Esophagus squamous epithelium (tissue), 4 donors: ENCODE results near the gene SLC28A2.

Experiments
- POLR2A ChIP-seq, 4 donors: fragments of 450-650 bp; IDR thresholded peaks; one replicate each; pipeline ENCODE4 v1.6.1; 2017; ENCODE audit warnings: antibody characterized with exemption in 4 of 4, mild to moderate bottlenecking in 4 of 4, moderate library complexity in 3 of 4
- TF ChIP-seq, protein P1 (sequence below), 6 experiments: fragments of 450-650 bp in 4 of 6; fragments of 200-600 bp in 2 of 6; sonication (generic) in 2 of 6; IDR thresholded peaks; one replicate each; pipeline ENCODE4 v1.5.1; 2016 to 2019; ENCODE audit warnings: antibody characterized with exemption in 6 of 6, mild to moderate bottlenecking in 4 of 6, moderate library complexity in 4 of 6

DNA sequence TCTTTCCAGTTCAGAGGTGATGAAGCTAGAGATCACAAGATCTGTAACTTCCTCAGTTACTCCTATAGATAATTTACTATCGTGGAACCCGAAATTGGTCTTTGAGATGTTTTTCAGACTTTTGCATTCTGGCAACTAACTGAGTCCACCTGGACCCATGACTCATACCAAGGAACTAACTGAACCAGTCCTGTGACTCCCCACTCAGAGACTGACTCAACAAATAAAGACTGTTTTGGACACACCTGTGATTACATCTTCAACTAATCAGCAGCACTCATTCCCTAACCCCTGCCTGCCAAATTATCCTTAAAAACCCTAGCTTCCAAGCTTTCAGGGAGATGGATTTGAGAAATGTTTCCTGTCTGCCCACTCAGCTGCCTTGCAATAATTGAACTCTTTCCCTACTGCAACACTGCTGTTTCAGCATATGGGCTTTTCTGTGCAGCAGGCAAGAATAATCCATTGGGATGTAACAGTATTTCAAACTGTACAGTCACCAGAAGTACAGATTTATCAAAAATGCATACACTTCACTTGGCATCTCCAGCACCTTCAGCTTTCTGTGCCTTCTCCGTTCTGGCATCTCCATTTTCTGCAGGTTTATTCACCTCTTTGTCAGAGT lies 68.7 kb downstream of the SLC28A2 start:
- no peak for TF ChIP-seq POLR2A (IDR thresholded peaks at IDR 0.05)
- TF ChIP-seq, protein P1, sequence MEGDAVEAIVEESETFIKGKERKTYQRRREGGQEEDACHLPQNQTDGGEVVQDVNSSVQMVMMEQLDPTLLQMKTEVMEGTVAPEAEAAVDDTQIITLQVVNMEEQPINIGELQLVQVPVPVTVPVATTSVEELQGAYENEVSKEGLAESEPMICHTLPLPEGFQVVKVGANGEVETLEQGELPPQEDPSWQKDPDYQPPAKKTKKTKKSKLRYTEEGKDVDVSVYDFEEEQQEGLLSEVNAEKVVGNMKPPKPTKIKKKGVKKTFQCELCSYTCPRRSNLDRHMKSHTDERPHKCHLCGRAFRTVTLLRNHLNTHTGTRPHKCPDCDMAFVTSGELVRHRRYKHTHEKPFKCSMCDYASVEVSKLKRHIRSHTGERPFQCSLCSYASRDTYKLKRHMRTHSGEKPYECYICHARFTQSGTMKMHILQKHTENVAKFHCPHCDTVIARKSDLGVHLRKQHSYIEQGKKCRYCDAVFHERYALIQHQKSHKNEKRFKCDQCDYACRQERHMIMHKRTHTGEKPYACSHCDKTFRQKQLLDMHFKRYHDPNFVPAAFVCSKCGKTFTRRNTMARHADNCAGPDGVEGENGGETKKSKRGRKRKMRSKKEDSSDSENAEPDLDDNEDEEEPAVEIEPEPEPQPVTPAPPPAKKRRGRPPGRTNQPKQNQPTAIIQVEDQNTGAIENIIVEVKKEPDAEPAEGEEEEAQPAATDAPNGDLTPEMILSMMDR (IDR thresholded peaks at IDR 0.05): no peak
